ENCODE measurements around the gene SLC27A2.

Gene SLC27A2

GRCh38 chr15:50247819-50248655, 66.0 kb downstream of the SLC27A2 start:
- H3K27me3 ChIP-seq (ENCODE audit: insufficient read depth, poor library complexity, severe bottlenecking), result no peaks in the 10 kb centered on the region
- no peak for DNase-seq (ENCODE audit: low spot score)
- no peaks in the 10 kb centered on the region for H3K4me1 ChIP-seq (ENCODE audit: insufficient read depth, poor library complexity, severe bottlenecking)
- TF ChIP-seq, protein P1, sequence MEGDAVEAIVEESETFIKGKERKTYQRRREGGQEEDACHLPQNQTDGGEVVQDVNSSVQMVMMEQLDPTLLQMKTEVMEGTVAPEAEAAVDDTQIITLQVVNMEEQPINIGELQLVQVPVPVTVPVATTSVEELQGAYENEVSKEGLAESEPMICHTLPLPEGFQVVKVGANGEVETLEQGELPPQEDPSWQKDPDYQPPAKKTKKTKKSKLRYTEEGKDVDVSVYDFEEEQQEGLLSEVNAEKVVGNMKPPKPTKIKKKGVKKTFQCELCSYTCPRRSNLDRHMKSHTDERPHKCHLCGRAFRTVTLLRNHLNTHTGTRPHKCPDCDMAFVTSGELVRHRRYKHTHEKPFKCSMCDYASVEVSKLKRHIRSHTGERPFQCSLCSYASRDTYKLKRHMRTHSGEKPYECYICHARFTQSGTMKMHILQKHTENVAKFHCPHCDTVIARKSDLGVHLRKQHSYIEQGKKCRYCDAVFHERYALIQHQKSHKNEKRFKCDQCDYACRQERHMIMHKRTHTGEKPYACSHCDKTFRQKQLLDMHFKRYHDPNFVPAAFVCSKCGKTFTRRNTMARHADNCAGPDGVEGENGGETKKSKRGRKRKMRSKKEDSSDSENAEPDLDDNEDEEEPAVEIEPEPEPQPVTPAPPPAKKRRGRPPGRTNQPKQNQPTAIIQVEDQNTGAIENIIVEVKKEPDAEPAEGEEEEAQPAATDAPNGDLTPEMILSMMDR (IDR thresholded peaks at IDR 0.05; ENCODE audit: poor library complexity, severe bottlenecking), result no peak
- no peak overlapping the region for H3K4me3 ChIP-seq (ENCODE audit: severe bottlenecking)
- no peaks in the 10 kb centered on the region for H3K9me3 ChIP-seq (ENCODE audit: severe bottlenecking)
- H3K36me3 ChIP-seq (ENCODE audit: low read depth), result no peaks in the 10 kb centered on the region
- no peak overlapping the region for H3K27ac ChIP-seq (ENCODE audit: poor library complexity, severe bottlenecking)
- peak; percentile 24; the same call in 1 of the 3 replicates for ATAC-seq (ENCODE audit: low read depth)

DNA sequence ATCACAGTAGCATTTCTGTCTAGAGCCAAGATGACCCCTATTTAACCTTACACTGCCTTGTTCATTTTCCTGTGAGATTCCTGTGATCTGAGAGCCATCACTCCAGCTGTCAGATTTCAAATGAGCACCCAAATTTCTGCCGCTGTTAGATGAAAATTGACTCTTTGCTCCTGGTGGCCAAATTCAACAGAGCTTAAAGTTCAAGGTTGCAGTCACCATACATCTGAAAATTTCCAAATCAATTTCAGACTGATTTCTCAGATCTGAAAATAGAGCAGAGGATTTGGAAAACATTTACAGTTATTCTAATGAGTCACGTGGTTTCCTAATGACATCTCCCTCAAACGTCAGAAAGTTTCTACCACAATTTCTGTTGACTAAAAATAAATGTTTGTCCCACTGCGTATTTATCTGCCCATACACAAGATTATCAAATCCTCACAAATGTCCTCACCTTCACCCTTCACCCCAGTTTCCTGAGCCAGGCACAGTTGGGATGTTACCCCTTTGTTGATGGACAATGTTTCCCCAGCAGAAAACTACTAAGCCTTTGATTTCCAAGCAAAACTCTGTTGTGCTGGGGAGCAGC, 67.1 kb downstream of the SLC27A2 start:
- no peaks in the 10 kb centered on the region for H3K36me3 ChIP-seq (ENCODE audit: low read depth)
- no peaks in the 10 kb centered on the region for H3K4me1 ChIP-seq (ENCODE audit: insufficient read depth, poor library complexity, severe bottlenecking)
- H3K27me3 ChIP-seq (ENCODE audit: insufficient read depth, poor library complexity, severe bottlenecking), result no peaks in the 10 kb centered on the region
- ATAC-seq (ENCODE audit: low read depth) (no peak), DNase-seq (ENCODE audit: low spot score) (no peak)
- H3K27ac ChIP-seq (ENCODE audit: poor library complexity, severe bottlenecking), result no peak overlapping the region
- no peak overlapping the region for H3K4me3 ChIP-seq (ENCODE audit: severe bottlenecking)
- H3K9me3 ChIP-seq (ENCODE audit: severe bottlenecking), result no peaks in the 10 kb centered on the region
- TF ChIP-seq, protein P1 (IDR thresholded peaks at IDR 0.05; ENCODE audit: poor library complexity, severe bottlenecking), result no peak

DNA sequence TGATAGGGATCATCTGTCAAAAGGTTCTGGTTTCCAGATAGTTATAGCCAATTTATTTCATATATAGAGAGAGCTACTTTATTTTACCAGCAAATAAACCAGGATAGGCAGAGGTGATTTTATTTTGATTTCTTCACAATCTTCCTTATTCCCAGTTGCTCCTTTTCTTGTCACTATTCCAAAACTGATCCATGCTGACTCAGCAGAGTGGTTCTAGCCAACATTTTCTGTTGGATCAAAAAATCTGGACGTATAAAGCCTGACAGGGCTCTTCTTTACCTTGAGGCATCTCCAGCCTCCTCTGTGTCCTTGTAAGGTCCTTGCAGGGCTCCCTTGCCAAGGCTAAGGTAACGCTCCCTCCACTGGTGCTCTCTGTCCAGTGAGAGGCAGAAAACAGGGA, 67.7 kb downstream of the SLC27A2 start:
- no peak overlapping the region for H3K27ac ChIP-seq (ENCODE audit: poor library complexity, severe bottlenecking)
- H3K36me3 ChIP-seq (ENCODE audit: low read depth), result no peaks in the 10 kb centered on the region
- DNase-seq (ENCODE audit: low spot score), result no peak

GRCh38 chr15:50250760-50251394, 68.9 kb downstream of the SLC27A2 start:
- Histone ChIP-seq H3K36me3 (ENCODE audit: low read depth) (no peaks in the 10 kb centered on the region), H3K27ac (ENCODE audit: poor library complexity, severe bottlenecking) (no peak overlapping the region), H3K9me3 (ENCODE audit: severe bottlenecking) (no peaks in the 10 kb centered on the region), H3K27me3 (ENCODE audit: insufficient read depth, poor library complexity, severe bottlenecking) (no peaks in the 10 kb centered on the region), H3K4me1 (ENCODE audit: insufficient read depth, poor library complexity, severe bottlenecking) (no peaks in the 10 kb centered on the region), H3K4me3 (ENCODE audit: severe bottlenecking) (no peak overlapping the region)
- DNase-seq (ENCODE audit: low spot score) (no peak), ATAC-seq (ENCODE audit: low read depth) (no peak)
- TF ChIP-seq, protein P1 (IDR thresholded peaks at IDR 0.05; ENCODE audit: poor library complexity, severe bottlenecking), result no peak

More for the DNA sequence above, 67.7 kb downstream of the SLC27A2 start:
- ATAC-seq (ENCODE audit: low read depth), result no peak
- H3K27me3 ChIP-seq (ENCODE audit: insufficient read depth, poor library complexity, severe bottlenecking), result no peaks in the 10 kb centered on the region
- H3K4me3 ChIP-seq (ENCODE audit: severe bottlenecking), result no peak overlapping the region
- TF ChIP-seq, protein P1 (IDR thresholded peaks at IDR 0.05; ENCODE audit: poor library complexity, severe bottlenecking), result no peak
- no peaks in the 10 kb centered on the region for H3K9me3 ChIP-seq (ENCODE audit: severe bottlenecking)
- H3K4me1 ChIP-seq (ENCODE audit: insufficient read depth, poor library complexity, severe bottlenecking), result no peaks in the 10 kb centered on the region

Measured in RWPE2 (cell line).